HG03045 (cell line): ENCODE data around the gene CCL23.
"Not testable (repeated sequence)": the region's sequence is repeated elsewhere in the genome, so short reads cannot be mapped to it uniquely, and the experiment has no call there.

Experiments
- ATAC-seq: cut with Tn5 transposase; IDR thresholded peaks from one replicate; pipeline ENCODE4 v1.9.1; 2021; ENCODE audit warnings: mild to moderate bottlenecking, moderate library complexity; ENCODE audit not compliant: unreplicated experiment

CCL23 gene, protein sequence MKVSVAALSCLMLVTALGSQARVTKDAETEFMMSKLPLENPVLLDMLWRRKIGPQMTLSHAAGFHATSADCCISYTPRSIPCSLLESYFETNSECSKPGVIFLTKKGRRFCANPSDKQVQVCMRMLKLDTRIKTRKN

DNA sequence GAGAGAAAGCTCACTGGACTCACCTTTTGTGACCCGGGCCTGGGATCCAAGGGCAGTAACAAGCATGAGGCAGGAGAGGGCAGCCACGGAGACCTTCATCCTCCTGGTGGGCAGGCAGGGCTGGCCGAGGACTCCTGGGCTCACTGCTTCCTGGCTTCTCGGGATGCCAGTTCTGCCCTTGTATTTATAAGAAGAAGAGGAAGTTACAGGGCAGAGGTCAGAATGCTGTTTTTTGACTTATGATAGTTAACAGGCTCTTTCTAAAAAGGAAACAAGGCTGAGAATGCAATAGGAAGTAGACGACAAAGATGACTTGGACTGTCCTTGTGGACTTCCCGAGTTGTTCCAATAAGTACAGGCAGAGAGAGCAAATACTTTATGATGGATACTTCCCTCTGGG lies at the start of gene CCL23:
Gene CCL23, minus strand, starts transcription at position 174 of the 400 bp plus-strand sequence. Its CDS starts 75 bp downstream, at position 99.
- ATAC-seq: no peak

DNA sequence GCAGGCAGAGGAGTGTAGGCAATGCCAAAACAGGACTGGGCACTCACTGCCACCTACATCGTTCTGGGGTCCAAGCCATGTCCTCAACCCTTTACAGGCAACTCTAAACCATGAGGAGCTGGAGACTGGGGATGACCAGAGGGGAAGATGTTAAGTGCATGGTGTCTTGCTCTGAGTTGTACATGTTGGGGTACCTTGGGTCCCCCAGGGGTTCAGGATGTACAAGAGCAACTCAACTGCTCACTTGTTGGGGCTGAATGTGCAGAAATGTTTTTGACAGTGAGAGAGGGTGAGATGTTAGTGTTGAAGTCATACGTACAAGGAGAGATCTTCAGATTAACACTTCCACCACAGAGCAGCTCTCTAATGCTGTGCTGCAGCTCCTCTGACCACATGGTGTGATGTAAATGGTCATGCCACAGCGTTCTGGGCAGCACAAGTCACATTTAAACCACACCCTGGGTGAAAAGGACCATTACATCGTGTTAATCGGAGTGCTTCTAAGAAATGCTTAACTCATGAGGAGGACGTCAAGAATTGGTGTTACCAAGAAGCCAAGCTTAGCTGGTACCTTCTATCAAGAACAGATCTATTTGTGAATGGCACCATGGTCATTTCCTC lies 48.7 kb upstream of the CCL23 start:
- ATAC-seq: no peak

DNA sequence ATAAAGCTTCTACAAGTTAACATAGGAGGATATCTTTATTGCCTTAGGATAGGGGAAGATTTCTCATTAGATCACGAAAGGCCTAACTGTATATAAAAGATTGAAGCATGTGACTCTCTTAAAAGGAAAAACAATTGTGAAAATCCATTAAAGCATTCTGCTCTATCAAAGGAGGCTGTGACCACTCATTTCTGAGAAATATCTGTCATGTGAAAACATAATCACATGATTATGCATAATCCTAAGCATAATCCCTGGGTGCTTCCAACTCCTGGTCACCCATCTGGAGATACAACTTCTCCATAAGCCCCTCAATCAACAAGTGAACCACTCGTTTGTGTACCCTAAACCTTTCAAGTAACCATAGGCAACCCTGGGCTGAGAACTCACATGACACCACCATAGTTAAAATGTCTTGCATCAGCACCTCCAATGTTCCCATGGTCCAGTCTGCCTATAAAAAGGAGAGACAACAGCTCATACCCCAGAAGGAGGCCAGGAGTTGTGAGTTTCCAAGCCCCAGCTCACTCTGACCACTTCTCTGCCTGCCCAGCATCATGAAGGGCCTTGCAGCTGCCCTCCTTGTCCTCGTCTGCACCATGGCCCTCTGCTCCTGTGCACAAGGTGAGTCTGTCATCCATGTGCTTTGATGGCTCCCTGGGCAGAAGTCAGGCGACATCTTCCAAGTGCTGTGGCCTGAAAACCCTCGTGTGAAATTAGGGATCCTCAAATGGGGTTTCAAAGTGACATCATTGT lies 46.2 kb upstream of the CCL23 start, which contains the start of gene CCL18:
Gene CCL18, plus strand, starts transcription at position 487 of the 756 bp plus-strand sequence. Its CDS starts 71 bp downstream, at position 558.
- ATAC-seq: no peak

DNA sequence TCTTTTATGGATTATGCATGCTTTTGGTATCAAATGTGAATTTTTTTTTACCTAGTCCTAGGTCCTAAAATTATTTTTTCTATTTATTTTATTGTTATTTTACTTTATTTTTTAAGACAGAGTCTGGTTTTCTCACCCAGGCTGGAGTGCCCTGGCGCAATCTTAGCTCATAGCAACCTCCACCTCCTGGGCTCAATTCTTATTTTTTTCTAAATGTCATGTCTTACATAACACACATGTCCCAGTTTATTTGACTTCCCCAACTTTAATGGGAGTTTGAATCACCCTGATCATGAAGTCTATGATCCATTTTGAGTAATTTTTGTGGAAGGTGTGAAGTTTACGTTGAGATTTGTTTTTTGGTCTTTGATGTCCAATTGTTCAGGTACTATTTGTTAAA lies 43.0 kb upstream of the CCL23 start:
- no peak for ATAC-seq

DNA sequence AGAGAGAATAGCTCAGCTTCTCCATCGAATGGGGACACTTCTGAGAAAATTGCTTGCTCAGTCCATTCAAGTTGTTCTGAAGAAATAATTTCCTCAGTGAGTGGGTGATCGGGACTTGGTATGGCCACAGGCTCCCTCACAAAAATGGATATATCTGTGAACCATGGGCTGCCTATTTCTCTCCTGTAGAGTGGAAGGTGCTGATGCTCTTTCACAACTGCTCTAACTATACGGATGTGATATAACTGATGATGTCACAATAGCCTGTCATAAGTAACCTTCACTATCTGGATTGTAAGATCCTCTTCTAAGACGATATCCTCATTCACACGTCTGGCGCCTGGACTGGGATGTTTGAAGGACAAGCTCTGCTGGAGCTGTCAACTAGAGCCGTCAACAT lies 41.6 kb upstream of the CCL23 start:
- ATAC-seq: no peak

DNA sequence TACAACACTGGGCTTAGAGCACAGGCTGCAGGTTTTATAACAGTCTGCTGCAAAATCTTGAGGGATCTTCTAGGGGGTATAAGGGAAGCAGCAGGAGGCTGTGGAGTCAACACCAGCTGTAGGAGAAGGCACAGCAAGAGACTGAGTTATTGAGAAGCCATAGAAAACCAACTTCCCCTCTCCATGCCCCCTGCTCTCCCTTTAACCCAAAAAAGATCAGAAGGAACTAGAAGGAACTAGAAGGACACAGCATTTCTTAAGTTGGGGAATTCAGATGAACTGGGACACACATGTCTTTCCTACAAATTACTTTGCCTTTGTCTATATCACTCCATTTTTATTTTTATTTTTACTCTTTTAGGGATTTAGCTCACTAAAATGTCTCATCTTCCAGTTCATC lies 40.1 kb upstream of the CCL23 start:
- ATAC-seq: no peak

DNA sequence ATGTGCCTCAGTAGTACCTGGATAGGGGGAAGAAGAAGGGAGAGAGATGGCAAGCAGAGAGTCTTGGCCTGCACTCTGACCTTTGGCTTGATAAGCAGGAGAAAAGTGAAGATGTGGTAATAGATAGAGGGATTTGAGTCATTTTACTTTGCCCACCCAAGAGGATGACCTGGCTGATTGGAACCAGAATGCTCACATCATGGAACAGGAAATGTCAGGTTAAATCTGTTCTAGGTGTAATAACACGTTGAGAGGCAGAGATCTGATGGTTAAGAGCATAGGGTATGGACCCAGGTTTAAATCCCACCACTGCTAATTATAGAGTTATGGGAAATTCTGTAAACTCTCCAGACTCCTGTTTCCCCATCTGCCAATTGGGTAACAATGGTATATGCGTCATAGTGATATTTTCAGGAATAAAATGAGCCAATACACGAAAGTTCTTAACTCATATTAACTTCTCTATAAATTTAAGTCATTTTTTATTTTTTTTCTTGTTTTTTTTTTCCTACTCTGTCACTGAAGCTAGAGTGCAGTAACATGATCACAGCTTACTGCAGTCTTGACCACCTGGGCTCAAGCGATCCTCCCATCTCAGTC lies 38.2 kb upstream of the CCL23 start:
- no peak for ATAC-seq

DNA sequence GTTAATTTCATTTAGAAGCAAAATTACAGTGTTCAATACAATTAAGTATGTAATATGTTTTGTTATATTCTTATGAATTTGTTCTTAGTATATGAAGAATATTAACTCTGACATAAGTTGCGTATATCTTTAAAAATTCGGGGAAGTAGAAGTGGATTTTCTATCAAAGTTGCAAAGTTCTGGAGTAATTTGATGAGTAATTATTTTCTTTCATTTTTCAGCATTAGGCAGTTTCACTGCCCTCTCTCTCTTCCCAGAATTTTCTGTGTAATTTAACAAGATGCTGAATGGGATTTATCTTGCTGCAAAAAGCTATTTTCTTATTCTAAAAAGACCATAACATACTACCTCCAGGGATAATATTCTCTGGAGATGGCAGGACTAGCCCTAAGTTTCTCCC lies 37.4 kb upstream of the CCL23 start:
- no peak for ATAC-seq

DNA sequence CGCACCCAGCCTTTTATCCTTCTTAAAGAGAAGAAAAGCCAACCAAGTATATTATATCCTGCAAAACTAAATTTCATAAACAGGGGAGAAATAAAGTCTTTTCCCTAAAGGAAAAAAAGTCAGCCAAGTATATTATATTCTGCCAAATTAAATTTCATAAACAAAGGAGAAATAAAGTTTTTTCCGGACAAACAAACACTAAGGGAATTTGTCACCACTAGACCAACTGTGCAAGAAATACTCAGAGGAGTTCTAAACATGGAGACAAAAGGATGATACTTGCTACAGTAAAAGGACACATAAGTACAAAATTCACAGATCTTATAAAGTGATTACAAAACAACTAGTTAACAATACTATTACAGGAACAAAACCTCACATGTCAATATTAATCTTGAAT lies 31.9 kb upstream of the CCL23 start:
- ATAC-seq: no peak

DNA sequence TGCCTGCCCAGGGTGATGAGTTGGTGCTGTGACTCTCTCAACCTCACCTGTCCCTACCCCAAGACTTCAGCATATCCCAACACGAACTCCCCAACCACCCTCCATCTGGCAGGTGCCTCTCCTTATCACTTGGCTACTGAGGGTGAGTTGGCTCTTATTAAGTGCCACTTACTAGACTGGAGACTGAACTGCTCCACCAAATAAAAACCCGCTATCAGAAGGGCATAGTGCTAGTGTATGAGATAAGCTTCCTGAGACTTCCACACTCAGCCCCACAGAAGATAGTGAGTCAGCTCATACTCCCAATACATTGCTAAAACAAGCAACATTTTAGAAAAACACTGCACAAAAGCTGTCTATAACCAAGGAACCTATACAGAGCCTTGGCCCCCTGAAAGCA lies 30.3 kb upstream of the CCL23 start:
- no peak for ATAC-seq

DNA sequence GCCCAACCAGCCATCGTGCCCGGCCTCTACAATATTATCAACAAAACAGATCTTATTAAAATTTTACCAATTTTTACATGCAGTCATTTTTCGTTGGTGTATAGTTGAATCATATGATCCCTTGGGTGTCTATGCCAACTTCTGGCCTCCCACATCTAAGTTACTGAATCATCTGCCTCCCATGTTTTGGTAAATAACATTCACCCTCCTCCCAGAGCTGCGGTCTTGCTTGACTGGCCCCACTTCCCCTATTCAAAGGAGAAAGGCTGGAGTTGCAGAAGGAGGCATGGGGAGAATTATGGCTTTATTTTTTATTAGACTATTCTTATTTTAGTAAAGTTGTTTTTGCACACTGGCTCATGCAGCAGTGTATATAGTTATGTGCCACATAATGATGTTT lies 18.5 kb upstream of the CCL23 start:
- ATAC-seq: no peak

DNA sequence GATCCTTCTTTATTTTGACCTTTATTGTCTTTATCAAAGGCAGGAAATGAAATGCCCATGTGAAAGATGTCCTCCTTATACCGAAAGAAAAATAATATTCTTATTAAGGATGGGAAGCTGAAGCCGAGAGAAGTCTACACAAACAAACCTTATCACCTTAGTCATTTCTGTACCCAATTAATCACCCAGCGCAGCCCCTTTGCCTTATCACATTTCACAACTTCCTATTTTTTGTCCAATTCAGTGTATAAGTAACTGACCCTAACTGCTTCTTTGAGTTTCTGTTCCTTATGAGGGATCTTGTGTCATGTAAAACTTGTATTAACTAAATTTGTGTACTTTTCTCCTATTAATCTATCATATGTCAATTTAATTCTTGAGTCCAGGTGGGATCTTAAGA lies 16.4 kb upstream of the CCL23 start:
- no peak for ATAC-seq

DNA sequence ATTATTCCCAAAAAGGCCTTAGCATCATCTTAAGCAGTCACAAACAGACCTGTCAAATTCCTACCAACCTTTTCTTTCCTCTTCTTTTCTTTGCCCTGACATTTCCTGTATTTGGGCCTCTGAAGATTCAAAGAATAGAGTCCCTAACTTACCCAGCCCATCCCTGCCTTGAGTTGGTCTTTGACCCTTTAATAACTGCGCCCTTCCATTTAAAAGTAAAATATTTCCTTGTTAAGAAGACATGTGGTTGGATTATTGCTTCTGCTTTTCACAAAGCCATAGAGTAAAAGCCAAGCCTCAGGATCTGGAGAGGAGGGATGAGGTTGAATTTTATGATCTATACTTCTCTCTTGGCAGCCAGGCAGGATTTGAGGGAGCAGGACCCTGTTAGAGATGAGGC lies 13.2 kb upstream of the CCL23 start:
- no peak for ATAC-seq

DNA sequence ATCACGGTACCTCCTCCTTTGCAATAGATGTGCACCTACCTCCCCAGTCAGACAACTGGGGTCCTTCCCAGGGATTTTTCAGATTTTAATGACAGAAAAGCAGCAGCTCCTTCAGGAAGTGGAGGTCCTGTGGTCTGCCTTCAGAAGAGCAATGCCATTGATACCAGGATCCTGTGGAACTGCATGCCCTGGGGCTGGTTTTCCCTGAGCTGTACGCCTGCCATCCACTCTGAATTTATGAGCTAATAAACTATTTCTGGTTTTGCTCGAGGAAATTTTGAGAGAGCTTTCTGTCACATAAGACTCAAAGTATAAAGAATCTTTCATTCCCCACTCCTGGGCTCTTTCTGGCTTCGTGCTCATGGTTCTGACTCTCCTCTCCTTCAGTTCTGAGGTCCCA lies 10.0 kb upstream of the CCL23 start:
- ATAC-seq: no peak

DNA sequence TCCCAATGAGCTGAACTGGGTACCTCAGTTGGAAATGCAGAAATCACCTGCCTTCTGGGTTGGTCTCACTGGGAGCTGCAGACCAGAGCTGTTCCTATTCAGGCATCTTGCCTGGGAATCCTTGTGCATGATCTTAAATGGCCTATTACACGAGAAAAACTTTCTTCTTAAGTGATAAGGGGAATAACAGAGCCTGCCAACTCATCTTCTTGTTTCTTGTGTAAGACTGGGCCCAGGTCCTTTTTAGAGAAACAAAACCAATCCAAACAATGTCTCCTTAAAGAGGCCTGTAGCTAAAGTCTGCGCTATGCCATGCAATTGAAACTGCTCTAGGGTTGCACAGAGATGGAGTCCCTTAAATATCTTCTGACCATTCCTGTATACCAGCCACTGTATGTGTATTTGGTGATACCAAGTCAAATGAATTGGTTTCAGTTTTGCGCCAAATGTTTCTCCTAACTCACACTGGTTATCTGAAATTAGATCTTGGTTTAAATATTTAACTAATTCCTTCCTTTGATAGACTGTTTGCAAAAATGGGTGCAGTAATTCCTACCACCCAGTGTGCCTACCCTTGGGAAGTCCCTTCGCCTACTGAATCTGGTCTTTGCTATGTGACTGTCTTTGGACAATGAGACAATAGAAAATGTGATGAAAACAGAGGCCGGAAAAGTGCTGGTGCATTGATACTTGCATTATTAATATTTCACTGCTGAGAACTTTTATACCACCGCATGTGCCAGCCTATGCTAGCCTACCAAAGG lies 6.5 kb upstream of the CCL23 start:
- ATAC-seq: no peak

DNA sequence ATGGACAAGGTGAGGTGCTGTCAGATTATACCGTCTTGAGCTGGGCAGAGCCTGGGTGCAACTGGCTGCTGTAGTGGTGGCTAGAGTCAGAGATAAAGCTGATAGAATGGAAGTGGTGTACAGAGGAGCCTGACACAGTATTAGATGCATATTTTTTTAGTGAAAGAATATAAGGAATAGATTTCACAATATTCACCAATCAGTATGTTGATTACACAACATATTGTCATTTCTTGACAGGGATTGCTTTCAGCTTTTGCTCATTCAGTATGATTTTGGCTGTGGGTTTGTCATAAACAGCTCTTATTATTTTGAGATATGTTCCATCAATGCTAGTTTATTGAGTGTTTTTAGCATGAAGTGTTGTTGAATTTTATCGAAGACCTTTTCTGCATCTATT lies 1.7 kb upstream of the CCL23 start:
- no peak for ATAC-seq

DNA sequence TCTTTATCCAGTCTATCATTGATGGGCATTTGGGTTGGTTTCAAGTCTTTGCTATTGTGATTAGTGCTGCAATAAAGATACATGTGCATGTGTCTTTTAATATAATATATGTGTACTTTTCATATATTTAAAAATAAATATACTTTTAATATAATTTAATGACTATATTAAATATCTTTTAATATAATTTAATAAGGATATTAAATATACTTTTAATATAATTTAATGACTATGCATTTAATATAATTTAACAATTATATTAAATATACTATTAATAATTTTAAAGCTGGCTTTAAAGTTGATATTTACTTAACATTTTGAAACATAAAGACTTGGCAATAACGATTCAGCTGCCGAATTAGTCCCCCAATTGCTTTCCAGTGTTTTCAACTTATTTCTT lies 1.2 kb downstream of the CCL23 start:
- no peak for ATAC-seq

DNA sequence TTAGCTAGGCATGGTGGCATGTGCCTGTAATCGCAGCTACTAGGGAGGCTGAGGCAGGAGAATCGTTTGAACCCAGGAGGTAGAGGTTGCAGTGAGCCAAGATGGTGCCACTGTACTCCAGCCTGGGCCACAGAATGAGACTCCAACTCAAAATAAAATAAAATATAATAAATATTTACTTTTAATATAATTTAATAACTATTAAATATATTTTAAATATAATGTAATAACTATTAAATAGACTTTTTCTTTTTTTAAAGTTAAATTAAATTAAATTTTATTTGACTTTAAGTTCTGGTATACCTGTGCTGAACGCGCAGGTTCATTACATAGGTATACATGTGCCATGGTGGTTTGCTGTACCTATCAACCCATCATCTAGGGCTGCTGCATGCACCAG lies 1.9 kb downstream of the CCL23 start:
- ATAC-seq: not testable (repeated sequence)

DNA sequence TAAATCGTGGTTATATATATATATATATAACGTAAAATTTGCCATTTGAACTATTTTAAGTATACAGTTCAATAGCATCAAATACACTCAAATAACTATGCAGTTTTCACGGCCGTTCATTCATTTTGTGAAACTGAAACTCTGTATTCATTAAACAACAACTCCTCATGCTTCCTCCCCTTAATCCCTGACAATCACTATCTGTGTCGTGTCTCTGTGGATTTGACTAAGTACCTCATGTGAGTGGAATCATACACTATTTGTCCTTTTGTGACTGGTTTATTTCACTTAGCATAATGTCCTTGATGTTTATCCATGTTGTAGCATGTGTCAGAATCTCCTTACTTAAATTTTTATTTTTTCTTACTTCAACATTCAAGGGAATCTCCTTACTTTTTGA lies 2.8 kb downstream of the CCL23 start:
- no peak for ATAC-seq

DNA sequence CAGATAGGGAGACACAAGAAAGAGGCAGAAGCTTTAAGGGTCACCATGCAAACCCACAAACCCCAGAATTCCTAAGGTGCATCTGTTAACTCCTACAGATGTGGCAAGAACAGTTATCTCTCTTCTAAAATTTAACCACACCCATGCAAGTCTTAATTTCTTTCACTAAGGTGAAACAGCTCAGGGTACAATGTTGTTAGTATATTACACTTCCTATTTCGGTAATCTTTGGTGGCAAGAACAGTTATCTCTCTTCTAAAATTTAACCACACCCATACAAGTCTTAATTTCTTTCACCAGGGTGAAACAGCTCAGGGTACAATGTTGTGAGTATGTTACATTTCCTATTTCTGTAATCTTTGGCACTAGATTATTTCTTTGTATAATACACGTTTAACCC lies 6.6 kb downstream of the CCL23 start:
- no peak for ATAC-seq

DNA sequence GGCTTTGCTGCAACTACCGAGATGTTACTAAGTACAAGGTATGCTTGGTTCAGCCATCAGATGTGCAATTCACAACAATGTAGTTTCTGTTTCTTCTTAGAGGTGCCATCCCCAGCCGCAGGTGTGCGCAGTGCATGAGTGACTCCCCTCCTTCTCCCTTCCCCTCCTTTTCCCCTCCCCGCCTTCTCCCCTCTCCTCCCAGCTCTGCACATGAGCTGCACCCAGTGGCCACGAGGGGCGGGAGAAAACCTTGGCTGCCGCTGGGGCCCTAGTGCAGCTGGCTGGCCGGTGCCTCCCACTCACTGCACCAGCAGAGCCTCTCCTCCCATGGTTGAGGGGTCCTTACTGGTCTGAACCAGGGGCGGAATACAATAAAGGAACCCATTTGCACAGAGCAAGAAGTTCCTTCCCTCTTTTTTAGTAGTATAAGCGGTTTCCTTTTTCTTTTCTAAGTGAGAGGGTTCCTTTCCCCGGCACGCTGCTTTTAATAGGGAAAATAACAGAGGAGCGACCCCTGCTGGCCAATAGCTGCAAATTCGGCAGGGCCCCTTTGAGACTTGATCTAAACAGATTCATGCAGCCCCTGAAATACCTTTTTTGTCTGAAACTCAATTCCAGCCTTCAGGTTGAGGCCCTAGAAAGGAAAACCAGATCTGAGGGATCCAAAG lies 8.6 kb downstream of the CCL23 start:
- no peak for ATAC-seq
